Neural progenitor cell (in vitro differentiated cells): ENCODE measurements around the gene TAGLN.

Experiments
- CTCF ChIP-seq: fragments of 200-600 bp; sonication (generic); IDR thresholded peaks from 2 replicates; pipeline ENCODE4 v1.5.1; 2017; ENCODE audit warnings: antibody characterized with exemption, mild to moderate bottlenecking
- EZH2 ChIP-seq: fragments of 200-600 bp; sonication (generic); IDR thresholded peaks from 2 replicates; pipeline ENCODE4 v1.6.1; 2017; ENCODE audit warnings: antibody characterized with exemption, mild to moderate bottlenecking, moderate library complexity
- EZH2phosphoT487 ChIP-seq: fragments of 200-600 bp; sonication (generic); IDR thresholded peaks from 2 replicates; pipeline ENCODE4 v1.6.1; 2017; ENCODE audit warnings: antibody characterized with exemption

- no peak for TF ChIP-seq CTCF
- TF ChIP-seq EZH2phosphoT487, result no peak
- TF ChIP-seq EZH2, result no peak
Measured at GRCh38 chr11:117218133-117218915, 19.2 kb downstream of the TAGLN start.
